ENCODE measurements around the gene FKBP3. TPM values are rescaled to one million over a fixed set of nuclear protein-coding genes. Genes with fewer than 3 reads are reported as not detected.
"Not testable (repeated sequence)": the region's sequence is repeated elsewhere in the genome, so short reads cannot be mapped to it uniquely, and the experiment has no call there.

The FKBP3 gene
- total RNA-seq, 1 donor from 2014 or later, result 144 TPM

- H3K9me3 Mint-ChIP-seq, result no peaks in the 10 kb centered on the region
- H3K4me1 Mint-ChIP-seq, result peaks cover 49% of the 10 kb centered on the region
- peak within 1 kb of the TSS; percentile 99 for H3K27ac Mint-ChIP-seq (ENCODE audit: unreplicated experiment)
- peak; percentile 94 for DNase-seq (ENCODE audit: low read depth, low spot score)
- peak within 1 kb of the TSS; percentile 99 for H3K4me3 Mint-ChIP-seq
- H3K36me3 Mint-ChIP-seq (ENCODE audit: low read depth), result peaks cover 2% of the 10 kb centered on the region
- H3K27me3 Mint-ChIP-seq (ENCODE audit: low read depth), result no peaks in the 10 kb centered on the region
- TF ChIP-seq, protein P1, sequence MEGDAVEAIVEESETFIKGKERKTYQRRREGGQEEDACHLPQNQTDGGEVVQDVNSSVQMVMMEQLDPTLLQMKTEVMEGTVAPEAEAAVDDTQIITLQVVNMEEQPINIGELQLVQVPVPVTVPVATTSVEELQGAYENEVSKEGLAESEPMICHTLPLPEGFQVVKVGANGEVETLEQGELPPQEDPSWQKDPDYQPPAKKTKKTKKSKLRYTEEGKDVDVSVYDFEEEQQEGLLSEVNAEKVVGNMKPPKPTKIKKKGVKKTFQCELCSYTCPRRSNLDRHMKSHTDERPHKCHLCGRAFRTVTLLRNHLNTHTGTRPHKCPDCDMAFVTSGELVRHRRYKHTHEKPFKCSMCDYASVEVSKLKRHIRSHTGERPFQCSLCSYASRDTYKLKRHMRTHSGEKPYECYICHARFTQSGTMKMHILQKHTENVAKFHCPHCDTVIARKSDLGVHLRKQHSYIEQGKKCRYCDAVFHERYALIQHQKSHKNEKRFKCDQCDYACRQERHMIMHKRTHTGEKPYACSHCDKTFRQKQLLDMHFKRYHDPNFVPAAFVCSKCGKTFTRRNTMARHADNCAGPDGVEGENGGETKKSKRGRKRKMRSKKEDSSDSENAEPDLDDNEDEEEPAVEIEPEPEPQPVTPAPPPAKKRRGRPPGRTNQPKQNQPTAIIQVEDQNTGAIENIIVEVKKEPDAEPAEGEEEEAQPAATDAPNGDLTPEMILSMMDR (conservative IDR thresholded peaks at IDR 0.05), result no peak
Measured at GRCh38 chr14:45083976-45084722, 50.1 kb downstream of the FKBP3 start, which contains the start of gene PRPF39. Gene PRPF39, plus strand, starts transcription at chr14:45084116. Its CDS starts 11,124 bp downstream, at chr14:45095240.

GRCh38 chr14:45083617-45083975, 50.7 kb downstream of the FKBP3 start:
- no peak for DNase-seq (ENCODE audit: low read depth, low spot score)
- TF ChIP-seq, protein P1 (conservative IDR thresholded peaks at IDR 0.05), result no peak
- Mint-ChIP-seq H3K4me3 (peak overlapping the region; percentile 83), H3K27ac (ENCODE audit: unreplicated experiment) (peak overlapping the region; percentile 23), H3K36me3 (ENCODE audit: low read depth) (peaks cover 2% of the 10 kb centered on the region), H3K4me1 (peaks cover 44% of the 10 kb centered on the region), H3K9me3 (no peaks in the 10 kb centered on the region), H3K27me3 (ENCODE audit: low read depth) (no peaks in the 10 kb centered on the region)

- DNase-seq (ENCODE audit: low read depth, low spot score), result no peak
- peaks cover 36% of the 10 kb centered on the region for H3K4me1 Mint-ChIP-seq
- H3K27me3 Mint-ChIP-seq (ENCODE audit: low read depth), result no peaks in the 10 kb centered on the region
- H3K4me3 Mint-ChIP-seq, result peak overlapping the region; percentile 43
- no peaks in the 10 kb centered on the region for H3K9me3 Mint-ChIP-seq
- H3K27ac Mint-ChIP-seq (ENCODE audit: unreplicated experiment), result no peak overlapping the region
- TF ChIP-seq, protein P1 (conservative IDR thresholded peaks at IDR 0.05), result no peak
- peaks cover 2% of the 10 kb centered on the region for H3K36me3 Mint-ChIP-seq (ENCODE audit: low read depth)
Measured at GRCh38 chr14:45082420-45082819, 51.9 kb downstream of the FKBP3 start.

- H3K36me3 Mint-ChIP-seq (ENCODE audit: low read depth); DNase-seq (ENCODE audit: low read depth, low spot score); H3K9me3 Mint-ChIP-seq; H3K4me3 Mint-ChIP-seq; H3K27me3 Mint-ChIP-seq (ENCODE audit: low read depth); H3K27ac Mint-ChIP-seq (ENCODE audit: unreplicated experiment): not testable (repeated sequence)
- peaks cover 23% of the 10 kb centered on the region for H3K4me1 Mint-ChIP-seq
Measured at GRCh38 chr14:45081096-45081495, 53.2 kb downstream of the FKBP3 start.

DNA sequence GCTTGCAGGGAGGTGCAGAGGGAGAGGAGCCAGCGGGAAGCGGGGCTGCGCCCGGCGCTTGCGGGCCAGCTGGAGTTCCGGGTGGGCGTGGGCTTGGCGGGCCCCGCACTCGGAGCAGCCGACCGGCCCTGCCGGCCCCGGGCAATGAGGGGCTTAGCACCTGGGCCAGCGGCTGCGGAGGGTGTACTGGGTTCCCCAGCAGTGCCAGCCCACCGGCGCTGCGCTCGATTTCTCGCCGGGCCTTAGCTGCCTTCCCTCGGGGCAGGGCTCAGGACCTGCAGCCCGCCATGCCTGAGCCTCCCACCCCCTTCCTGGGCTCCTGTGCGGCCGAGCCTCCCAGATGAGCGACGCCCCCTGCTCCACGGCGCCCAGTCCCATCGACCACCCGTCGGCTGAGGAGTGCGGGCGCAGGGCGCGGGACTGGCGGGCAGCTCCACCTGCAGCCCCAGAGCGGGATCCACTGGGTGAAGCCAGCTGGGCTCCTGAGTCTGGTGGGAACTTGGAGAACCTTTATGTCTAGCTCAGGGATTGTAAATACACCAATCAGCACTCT, 53.8 kb downstream of the FKBP3 start:
- H3K27me3 Mint-ChIP-seq (ENCODE audit: low read depth); H3K36me3 Mint-ChIP-seq (ENCODE audit: low read depth); H3K4me3 Mint-ChIP-seq; H3K9me3 Mint-ChIP-seq; DNase-seq (ENCODE audit: low read depth, low spot score); H3K27ac Mint-ChIP-seq (ENCODE audit: unreplicated experiment): not testable (repeated sequence)
- peaks cover 18% of the 10 kb centered on the region for H3K4me1 Mint-ChIP-seq

GRCh38 chr14:45078323-45078722, 56.0 kb downstream of the FKBP3 start:
- Mint-ChIP-seq H3K27ac (ENCODE audit: unreplicated experiment) (no peak overlapping the region), H3K4me3 (no peak overlapping the region), H3K9me3 (no peaks in the 10 kb centered on the region), H3K27me3 (ENCODE audit: low read depth) (no peaks in the 10 kb centered on the region), H3K36me3 (ENCODE audit: low read depth) (no peaks in the 10 kb centered on the region), H3K4me1 (peaks cover 2% of the 10 kb centered on the region)
- TF ChIP-seq, protein P1 (conservative IDR thresholded peaks at IDR 0.05), result no peak
- no peak for DNase-seq (ENCODE audit: low read depth, low spot score)
